Upper lobe of left lung (tissue), 6 donors: ENCODE results near the gene NT5C. TPM values are rescaled to one million over a fixed set of nuclear protein-coding genes. Genes with fewer than 3 reads are reported as not detected.

Experiments
- ATAC-seq, 2 donors: fragments of 200-7000 bp; cut with Tn5 transposase; one replicate each; pipeline ENCODE4 v1.9.1; 2022; ENCODE audit warnings: mild to moderate bottlenecking in 2 of 2, moderate library complexity in 2 of 2; ENCODE audit not compliant: low FRiP score in 2 of 2
- DNase-seq, 2 donors: peaks; one replicate each; pipeline ENCODE4 v3.0.0-alpha.2; 2019 to 2020
- H3K27ac ChIP-seq, 4 donors: fragments of 200-600 bp; sonication (generic); one replicate each; pipeline ENCODE4 v1.5.1; 2016 to 2019
- H3K27me3 ChIP-seq, 4 donors: fragments of 200-600 bp; sonication (generic); one replicate each; pipeline ENCODE4 v1.5.1; 2017 to 2019
- H3K36me3 ChIP-seq, 4 donors: fragments of 200-600 bp; sonication (generic); one replicate each; pipeline ENCODE4 v1.5.1; 2016 to 2019
- H3K4me1 ChIP-seq, 4 donors: fragments of 200-600 bp; sonication (generic); one replicate each; pipeline ENCODE4 v1.5.1; 2018 to 2019
- H3K4me3 ChIP-seq, 4 donors: fragments of 200-600 bp; sonication (generic); one replicate each; pipeline ENCODE4 v1.5.1; 2017 to 2019; ENCODE audit warnings: mild to moderate bottlenecking in 2 of 4, moderate library complexity in 1 of 4
- H3K9me3 ChIP-seq, 4 donors: fragments of 200-600 bp; sonication (generic); one replicate each; pipeline ENCODE4 v1.5.1; 2018 to 2019
- CTCF ChIP-seq, 6 experiments: fragments of 450-650 bp in 4 of 6; fragments of 200-600 bp in 2 of 6; sonication (generic) in 2 of 6; IDR thresholded peaks; one replicate each; pipeline ENCODE4 v1.5.1; 2016 to 2019; ENCODE audit warnings: antibody characterized with exemption in 6 of 6
- EP300 ChIP-seq, 4 donors: sonication (generic); formaldehyde crosslinking; IDR thresholded peaks; one replicate each; pipeline ENCODE4 v1.5.1; 2017; ENCODE audit warnings: antibody characterized with exemption in 4 of 4, control low read depth in 2 of 4
- POLR2A ChIP-seq, 4 donors: fragments of 450-650 bp; IDR thresholded peaks; one replicate each; pipeline ENCODE4 v1.5.1; 2016 to 2017; ENCODE audit warnings: antibody characterized with exemption in 4 of 4, mild to moderate bottlenecking in 2 of 4
- POLR2AphosphoS5 ChIP-seq, 2 donors: sonication (generic); formaldehyde crosslinking; IDR thresholded peaks; one replicate each; pipeline ENCODE4 v1.5.1; 2017; ENCODE audit warnings: antibody characterized with exemption in 2 of 2
- WGBS, 2 donors: methylation state at CpG; one replicate each; pipeline ENCODE4 v1.1.5; 2017 to 2018; 5-methylcytosine and 5-hydroxymethylcytosine counted together
- total RNA-seq, 6 donors: library from RNA; depleted of rRNA in 4 of 6; stranded (reverse); fragments of >200 nt in 4 of 6; gene quantifications; one replicate each; pipeline versions ENCODE4 v1.1.0 to v1.2.1, GENCODE V29; 2016 to 2021
- donor health status: DM: no; HTN: no; CAD: no; lungs with moderate emphysema.
- donor health status: DM: no; HTN: yes; CAD: no; lungs with severe emphysema.

The NT5C gene
- total RNA-seq, 6 donors from 2014 or later = 46.4 to 113 (median 76.6) TPM

GRCh38 chr17:75093548-75094158 is 37.9 kb downstream of the NT5C start:
- H3K4me1 ChIP-seq = peaks cover 67 to 90% (median 76%) of the 10 kb centered on the region in 4 donors
- 76 to 93% methylated on average over 3 to 14 of the region's 18 CpGs for WGBS, 2 donors
- no peak for ATAC-seq

GRCh38 chr17:75091855-75092327 is 39.7 kb downstream of the NT5C start:
- H3K27ac ChIP-seq = peak overlapping the region; percentile 74 to 98 (median 82)
- 78 to 87% methylated on average over 10 of the region's 10 CpGs for WGBS, 2 donors

More at GRCh38 chr17:75093548-75094158, 37.9 kb downstream of the NT5C start:
- Histone ChIP-seq H3K36me3 (peaks cover 0 to 17% (median 11%) of the 10 kb centered on the region in 4 donors), H3K9me3 (no peaks in the 10 kb centered on the region), H3K4me3 (peak overlapping the region in 1 of 4 donors; percentile 10), H3K27ac (peak overlapping the region; percentile 56 to 98 (median 82)), H3K27me3 (no peaks in the 10 kb centered on the region)
- no peak for TF ChIP-seq EP300 (IDR thresholded peaks at IDR 0.05)
- no peak for TF ChIP-seq POLR2AphosphoS5 (IDR thresholded peaks at IDR 0.05)
- peak in 1 of 2 donors; percentile 44 for DNase-seq

GRCh38 chr17:75090871-75091854 is 40.4 kb downstream of the NT5C start:
- Histone ChIP-seq H3K4me1 (peaks cover 76 to 98% (median 82%) of the 10 kb centered on the region in 4 donors), H3K9me3 (no peaks in the 10 kb centered on the region), H3K4me3 (peak overlapping the region in 3 of 4 donors; percentile 3 to 60 (median 11)), H3K27me3 (no peaks in the 10 kb centered on the region), H3K36me3 (peaks cover 0 to 5% (median 2%) of the 10 kb centered on the region in 4 donors), H3K27ac (peak overlapping the region; percentile 74 to 98 (median 82))
- DNase-seq = peak in 1 of 2 donors; percentile 45
- ATAC-seq = no peak
- 50 to 59% methylated on average over 11 to 17 of the region's 19 CpGs for WGBS, 2 donors
- TF ChIP-seq POLR2A (IDR thresholded peaks at IDR 0.05) (peak in 1 of 4 donors; percentile 11), POLR2AphosphoS5 (IDR thresholded peaks at IDR 0.05) (no peak)

More at GRCh38 chr17:75091855-75092327, 39.7 kb downstream of the NT5C start:
- Histone ChIP-seq H3K9me3 (no peaks in the 10 kb centered on the region), H3K4me3 (peak overlapping the region in 3 of 4 donors; percentile 3 to 60 (median 11)), H3K4me1 (peaks cover 75 to 99% (median 81%) of the 10 kb centered on the region in 4 donors), H3K36me3 (peaks cover 0 to 5% (median 2%) of the 10 kb centered on the region in 4 donors), H3K27me3 (no peaks in the 10 kb centered on the region)
- no peak for TF ChIP-seq EP300 (IDR thresholded peaks at IDR 0.05)
- TF ChIP-seq CTCF (IDR thresholded peaks at IDR 0.05) = no peak
- no peak for TF ChIP-seq POLR2A (IDR thresholded peaks at IDR 0.05)
- TF ChIP-seq POLR2AphosphoS5 (IDR thresholded peaks at IDR 0.05) = no peak
- ATAC-seq = no peak
- DNase-seq = no peak

- Histone ChIP-seq H3K36me3 (no peaks in the 10 kb centered on the region), H3K9me3 (no peaks in the 10 kb centered on the region), H3K4me1 (peaks cover 65 to 89% (median 67%) of the 10 kb centered on the region in 4 donors), H3K27me3 (no peaks in the 10 kb centered on the region), H3K4me3 (peak overlapping the region; percentile 59 to 73 (median 61)), H3K27ac (peak overlapping the region; percentile 95 to 98 (median 98))
- DNase-seq (peak in 1 of 2 donors; percentile 85), ATAC-seq (peak; percentile 41 to 61)
- TF ChIP-seq EP300 (IDR thresholded peaks at IDR 0.05) (no peak), POLR2AphosphoS5 (IDR thresholded peaks at IDR 0.05) (peak; percentile 66 to 77), CTCF (IDR thresholded peaks at IDR 0.05) (no peak), POLR2A (IDR thresholded peaks at IDR 0.05) (peak in 2 of 4 donors; percentile 21 to 55)
- 83% methylated on average over 7 of the region's 11 CpGs; no CpG with 5 or more reads in 1 of the 2 donors for WGBS, 2 donors
Measured at GRCh38 chr17:75088465-75089417, 42.8 kb downstream of the NT5C start.
